GM12878 (cell line): Measurements from ENCODE around the gene KDM2A. TPM values are rescaled to one million over a fixed set of nuclear protein-coding genes. Genes with fewer than 3 reads are reported as not detected.

ENCODE experiments used
- ATF7 ChIP-seq: fragments of 450-650 bp; IDR thresholded peaks from 2 replicates; pipeline ENCODE4 v1.6.1; 2016; ENCODE audit warnings: low read depth, mild to moderate bottlenecking
- CEBPB ChIP-seq, 2 experiments: fragments of 150-350 bp in 1 of 2; IDR thresholded peaks; 2 replicates each; pipeline ENCODE4 v1.6.1; 2012 to 2014; ENCODE audit warnings: low read depth in 2 of 2, low read length in 2 of 2, borderline replicate concordance in 1 of 2, inconsistent platforms in 1 of 2
- CREM ChIP-seq: IDR thresholded peaks from 2 replicates; pipeline ENCODE4 v1.6.1; 2014; ENCODE audit warnings: antibody characterized with exemption, low read depth
- ESRRA ChIP-seq: IDR thresholded peaks from 2 replicates; pipeline ENCODE4 v1.6.1; 2012; ENCODE audit warnings: mild to moderate bottlenecking, low read length, improper control_type of control experiment
- EZH2 ChIP-seq: IDR thresholded peaks from 2 replicates; pipeline ENCODE4 v1.6.1; 2012; ENCODE audit warnings: low read depth, mild to moderate bottlenecking, control low read depth, inconsistent platforms, low read length, borderline replicate concordance; ENCODE audit not compliant: control insufficient read depth
- IKZF1 ChIP-seq: fragments of 450-650 bp; conservative IDR thresholded peaks from 2 replicates; pipeline ENCODE4 v1.6.1; 2017; ENCODE audit warnings: antibody characterized with exemption, mild to moderate bottlenecking
- MEF2A ChIP-seq: IDR thresholded peaks from 2 replicates; pipeline ENCODE4 v1.6.1; 2011; ENCODE audit warnings: low read depth, mild to moderate bottlenecking, low read length, moderate library complexity; ENCODE audit not compliant: insufficient read depth
- NFIC ChIP-seq: IDR thresholded peaks from 2 replicates; pipeline ENCODE4 v1.6.1; 2012; ENCODE audit warnings: low read depth, mild to moderate bottlenecking, inconsistent platforms, low read length, moderate library complexity
- NR2F1 ChIP-seq: fragments of 450-650 bp; conservative IDR thresholded peaks from 2 replicates; pipeline ENCODE4 v1.6.1; 2017; ENCODE audit warnings: mild to moderate bottlenecking
- PAX8 ChIP-seq: fragments of 450-650 bp; IDR thresholded peaks from 2 replicates; pipeline ENCODE4 v1.6.1; 2017; ENCODE audit warnings: mild to moderate bottlenecking, moderate library complexity
- RAD51 ChIP-seq: fragments of 450-650 bp; IDR thresholded peaks from 2 replicates; pipeline ENCODE4 v1.6.1; 2016; ENCODE audit warnings: moderate library complexity, mild to moderate bottlenecking, inconsistent platforms
- RB1 ChIP-seq: fragments of 450-650 bp; formaldehyde crosslinking; IDR thresholded peaks from 2 replicates; pipeline ENCODE4 v1.6.1; 2017; ENCODE audit warnings: mild to moderate bottlenecking, borderline replicate concordance
- RCOR1 ChIP-seq: conservative IDR thresholded peaks from 2 replicates; pipeline ENCODE4 v1.6.1; 2012; ENCODE audit warnings: low read depth, low read length, improper control_type of control experiment
- RFX5 ChIP-seq: IDR thresholded peaks from 2 replicates; pipeline ENCODE4 v1.6.1; 2011; ENCODE audit warnings: low read depth, low read length, improper control_type of control experiment
- SMAD5 ChIP-seq: IDR thresholded peaks from 2 replicates; pipeline ENCODE4 v1.6.1; 2016; ENCODE audit warnings: antibody characterized with exemption, low read depth
- SPI1 ChIP-seq: IDR thresholded peaks from 2 replicates; pipeline ENCODE4 v1.6.1; 2011; ENCODE audit warnings: low read depth, mild to moderate bottlenecking, low read length, moderate library complexity, borderline replicate concordance; ENCODE audit not compliant: insufficient read depth
- YY1 ChIP-seq: IDR thresholded peaks from 2 replicates; pipeline ENCODE4 v1.6.1; 2011; ENCODE audit warnings: low read depth, mild to moderate bottlenecking, low read length
- ZNF622 ChIP-seq: fragments of 450-650 bp; IDR thresholded peaks from 2 replicates; pipeline ENCODE4 v1.6.1; 2017; ENCODE audit warnings: mild to moderate bottlenecking, inconsistent platforms
- ZZZ3 ChIP-seq: IDR thresholded peaks from 2 replicates; pipeline ENCODE4 v1.6.1; 2011; ENCODE audit warnings: low read depth; ENCODE audit not compliant: control insufficient read depth, insufficient read length
- polyA plus RNA-seq, 11 experiments: library from polyadenylated mRNA; depleted of rRNA in 4 of 11; unstranded in 6 of 11; stranded (reverse) in 5 of 11; fragments of >200 nt; fragmentation: Nextera tagmentation in 4 of 11; fragmentation: Illumina TruSeq in 1 of 11; extraction: Ambion mirVana in 4 of 11; extraction: Trizol in 1 of 11; gene quantifications; 1 replicate in 1 of 11; 2 replicates in 10 of 11; pipeline versions ENCODE4 v1.2.1 to v1.2.3, GENCODE V29; 2011 to 2016; ENCODE audit warnings: inconsistent platforms in 2 of 11, missing spikeins in 2 of 11, low read depth in 1 of 11
- total RNA-seq, 4 experiments: library from RNA; depleted of rRNA in 3 of 4; stranded (reverse); fragments of >200 nt in 3 of 4; fragmentation: Illumina TruSeq in 1 of 4; extraction: Trizol in 1 of 4; gene quantifications; 2 replicates each; pipeline versions ENCODE4 v1.2.1 to v1.2.3, GENCODE V29; 2013 to 2021
- TF ChIP-seq, protein P1 (sequence below): fragments of 450-650 bp; formaldehyde crosslinking; IDR thresholded peaks from 2 replicates; pipeline ENCODE4 v1.5.0; 2022; ENCODE audit warnings: mild to moderate bottlenecking, missing genetic modification characterization
- TF ChIP-seq, protein P2 (sequence below): fragments of 450-650 bp; IDR thresholded peaks from 2 replicates; pipeline ENCODE4 v1.6.1; 2018; ENCODE audit warnings: borderline replicate concordance, mild to moderate bottlenecking; ENCODE audit not compliant: partially characterized antibody

Gene KDM2A
- total and polyA plus RNA-seq, 10 of the 15 experiments (the other 5 are each of a cell fraction or from before 2014, with no cell fraction given) = 10.5 to 69.3 (median 41.6) TPM

DNA sequence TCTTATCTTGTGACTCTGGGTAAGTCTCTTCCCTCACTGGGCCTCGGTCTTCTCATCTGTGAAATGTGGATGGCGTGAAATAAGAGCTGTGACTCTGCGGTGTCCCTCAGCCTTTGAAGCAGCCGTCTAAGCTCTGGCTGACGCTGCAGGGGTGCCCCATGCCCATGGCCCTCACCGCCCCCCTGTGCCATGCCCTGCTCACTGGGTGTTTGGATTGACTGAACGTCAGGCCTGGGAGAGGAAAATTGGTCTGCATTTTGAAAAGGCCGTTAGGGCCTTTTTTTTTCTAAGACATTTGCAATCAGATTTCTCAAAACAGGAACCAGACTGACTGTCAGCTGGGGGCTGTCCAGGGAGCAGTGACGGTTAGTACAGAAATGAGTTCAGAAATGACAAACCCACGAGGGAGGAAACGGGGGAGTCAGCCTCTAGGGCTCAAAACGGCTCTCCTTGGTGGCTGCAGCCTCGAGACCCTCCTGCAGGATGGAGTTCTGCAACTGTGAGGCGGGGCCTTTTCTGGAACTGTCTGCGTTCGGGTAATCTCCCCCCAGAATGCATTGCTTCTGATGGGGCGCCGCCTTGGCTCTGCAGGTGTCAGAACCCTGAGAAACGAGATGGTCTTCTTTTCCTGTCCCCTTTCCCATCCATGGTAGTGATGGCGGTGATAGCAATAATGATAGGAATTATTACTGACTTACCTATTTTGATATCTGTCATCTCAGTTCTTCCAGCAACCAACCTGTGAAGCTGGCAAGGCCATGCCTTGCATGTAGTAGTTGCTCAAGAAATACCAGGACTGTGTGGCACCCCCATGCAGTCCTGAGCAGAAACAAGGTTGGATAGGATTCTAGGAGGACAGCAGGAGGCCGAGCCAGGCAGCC is 149.3 kb downstream of the KDM2A start (continued):
- TF ChIP-seq, protein P1, sequence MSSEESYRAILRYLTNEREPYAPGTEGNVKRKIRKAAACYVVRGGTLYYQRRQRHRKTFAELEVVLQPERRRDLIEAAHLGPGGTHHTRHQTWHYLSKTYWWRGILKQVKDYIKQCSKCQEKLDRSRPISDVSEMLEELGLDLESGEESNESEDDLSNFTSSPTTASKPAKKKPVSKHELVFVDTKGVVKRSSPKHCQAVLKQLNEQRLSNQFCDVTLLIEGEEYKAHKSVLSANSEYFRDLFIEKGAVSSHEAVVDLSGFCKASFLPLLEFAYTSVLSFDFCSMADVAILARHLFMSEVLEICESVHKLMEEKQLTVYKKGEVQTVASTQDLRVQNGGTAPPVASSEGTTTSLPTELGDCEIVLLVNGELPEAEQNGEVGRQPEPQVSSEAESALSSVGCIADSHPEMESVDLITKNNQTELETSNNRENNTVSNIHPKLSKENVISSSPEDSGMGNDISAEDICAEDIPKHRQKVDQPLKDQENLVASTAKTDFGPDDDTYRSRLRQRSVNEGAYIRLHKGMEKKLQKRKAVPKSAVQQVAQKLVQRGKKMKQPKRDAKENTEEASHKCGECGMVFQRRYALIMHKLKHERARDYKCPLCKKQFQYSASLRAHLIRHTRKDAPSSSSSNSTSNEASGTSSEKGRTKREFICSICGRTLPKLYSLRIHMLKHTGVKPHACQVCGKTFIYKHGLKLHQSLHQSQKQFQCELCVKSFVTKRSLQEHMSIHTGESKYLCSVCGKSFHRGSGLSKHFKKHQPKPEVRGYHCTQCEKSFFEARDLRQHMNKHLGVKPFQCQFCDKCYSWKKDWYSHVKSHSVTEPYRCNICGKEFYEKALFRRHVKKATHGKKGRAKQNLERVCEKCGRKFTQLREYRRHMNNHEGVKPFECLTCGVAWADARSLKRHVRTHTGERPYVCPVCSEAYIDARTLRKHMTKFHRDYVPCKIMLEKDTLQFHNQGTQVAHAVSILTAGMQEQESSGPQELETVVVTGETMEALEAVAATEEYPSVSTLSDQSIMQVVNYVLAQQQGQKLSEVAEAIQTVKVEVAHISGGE (CRISPR knock-in tag) = no peak
- TF ChIP-seq PAX8 (no peak), MEF2A (0 out of 2 replicates have a peak, but pooled peaks have one; percentile 56), SPI1 (peak; percentile 75), NR2F1 (no peak), RFX5 (no peak), CREM (peak; percentile 81), RB1 (no peak), EZH2 (no peak), CEBPB (IDR thresholded peaks at IDR 0.05; ENCODE audit: borderline replicate concordance in 1 of 2, low read depth in 2 of 2, low read length in 2 of 2) (no peak), RAD51 (no peak), RCOR1 (0 out of 2 replicates have a peak, but pooled peaks have one; percentile 80), NFIC (no peak), YY1 (0 out of 2 replicates have a peak, but pooled peaks have one; percentile 15), ZZZ3 (no peak), IKZF1 (peak; percentile 61; the same call in 1 of the 2 replicates), ZNF622 (no peak), ATF7 (peak; percentile 61), ESRRA (no peak), SMAD5 (no peak)
- TF ChIP-seq, protein P2, sequence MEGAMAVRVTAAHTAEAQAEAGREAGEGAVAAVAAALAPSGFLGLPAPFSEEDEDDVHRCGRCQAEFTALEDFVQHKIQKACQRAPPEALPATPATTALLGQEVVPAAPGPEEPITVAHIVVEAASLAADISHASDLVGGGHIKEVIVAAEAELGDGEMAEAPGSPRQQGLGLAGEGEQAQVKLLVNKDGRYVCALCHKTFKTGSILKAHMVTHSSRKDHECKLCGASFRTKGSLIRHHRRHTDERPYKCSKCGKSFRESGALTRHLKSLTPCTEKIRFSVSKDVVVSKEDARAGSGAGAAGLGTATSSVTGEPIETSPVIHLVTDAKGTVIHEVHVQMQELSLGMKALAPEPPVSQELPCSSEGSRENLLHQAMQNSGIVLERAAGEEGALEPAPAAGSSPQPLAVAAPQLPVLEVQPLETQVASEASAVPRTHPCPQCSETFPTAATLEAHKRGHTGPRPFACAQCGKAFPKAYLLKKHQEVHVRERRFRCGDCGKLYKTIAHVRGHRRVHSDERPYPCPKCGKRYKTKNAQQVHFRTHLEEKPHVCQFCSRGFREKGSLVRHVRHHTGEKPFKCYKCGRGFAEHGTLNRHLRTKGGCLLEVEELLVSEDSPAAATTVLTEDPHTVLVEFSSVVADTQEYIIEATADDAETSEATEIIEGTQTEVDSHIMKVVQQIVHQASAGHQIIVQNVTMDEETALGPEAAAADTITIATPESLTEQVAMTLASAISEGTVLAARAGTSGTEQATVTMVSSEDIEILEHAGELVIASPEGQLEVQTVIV = no peak
